HCT116 (cell line): Measurements from ENCODE around the gene MORC1. TPM values are rescaled to one million over a fixed set of nuclear protein-coding genes. Genes with fewer than 3 reads are reported as not detected.

Source experiments
- ATAC-seq: fragments of 200-7000 bp; cut with Tn5 transposase; 2 replicates; pipeline ENCODE4 v1.9.1; 2020; ENCODE audit warnings: mild to moderate bottlenecking, moderate library complexity
- BruUV-seq: library from RNA; stranded (reverse); fragments of 400-500 nt; replicated peaks from 2 replicates; lab custom pipeline; 2021; lab: Mats Ljungman, UMichigan
- CTCF ChIA-PET: fragments of 300-600 bp; sonication (Branson Sonifier 250); formaldehyde crosslinking; loops from one replicate; lab custom pipeline; 2021; ENCODE audit warnings: antibody characterized with exemption; lab: Charles Lee
- POLR2A ChIA-PET: fragments of 300-600, 350-600 bp; sonication (Branson Sonifier 250); formaldehyde crosslinking; loops from one replicate; lab custom pipeline; 2021; ENCODE audit warnings: antibody characterized with exemption; lab: Charles Lee
- RAD21 ChIA-PET, 2 experiments: fragments of 300-600 bp; sonication (Branson Sonifier 250); formaldehyde crosslinking; loops; one replicate each; lab custom pipeline; 2023; ENCODE audit warnings: low total read pairs in 2 of 2; ENCODE audit not compliant: uncharacterized antibody in 2 of 2, unreplicated experiment in 2 of 2, low non-redundant PET in 1 of 2; lab: Charles Lee
- DNase-seq: peaks from one replicate; pipeline ENCODE4 v3.0.0-alpha.2; 2010; ENCODE audit warnings: low read depth, low spot score
- H2AFZ ChIP-seq: fragments of 200-600 bp; shearing (Covaris generic), sonication (generic); 2 replicates; pipeline ENCODE4 v1.6.1; 2017; ENCODE audit warnings: low read depth, mixed run types, mixed read lengths, antibody characterized with exemption, low read length; ENCODE audit not compliant: poor library complexity, severe bottlenecking
- H3K27ac ChIP-seq: 2 replicates; pipeline ENCODE4 v1.5.1; 2012; ENCODE audit warnings: low read depth, low read length
- H3K27me3 ChIP-seq: fragments of 200-600 bp; sonication (generic); 2 replicates; pipeline ENCODE4 v1.6.1; 2016; ENCODE audit warnings: mixed run types, low read length, mixed read lengths; ENCODE audit not compliant: insufficient read depth
- H3K36me3 ChIP-seq, 2 experiments: fragments of 200-500 bp in 1 of 2; fragments of 200-600 bp in 1 of 2; sonication (Bioruptor generic) in 1 of 2; sonication (generic) in 1 of 2; 2 replicates each; pipeline versions ENCODE4 v1.5.1 to v1.6.1; 2014 to 2016; ENCODE audit warnings: low read length in 2 of 2, inconsistent platforms in 1 of 2, mixed read lengths in 1 of 2, mixed run types in 1 of 2; ENCODE audit not compliant: insufficient read depth in 2 of 2, control insufficient read depth in 1 of 2
- H3K4me1 ChIP-seq, 2 experiments: fragments of 200-600 bp in 1 of 2; sonication (generic) in 1 of 2; 2 replicates each; pipeline versions ENCODE4 v1.5.1 to v1.6.1; 2012 to 2017; ENCODE audit warnings: low read length in 2 of 2, inconsistent platforms in 1 of 2, mild to moderate bottlenecking in 1 of 2, mixed read lengths in 1 of 2, mixed run types in 1 of 2, moderate library complexity in 1 of 2; ENCODE audit not compliant: insufficient read depth in 2 of 2, control insufficient read depth in 1 of 2
- H3K4me2 ChIP-seq: fragments of 200-600 bp; sonication (generic); 2 replicates; pipeline ENCODE4 v1.6.1; 2017; ENCODE audit warnings: mixed run types, low read length, mixed read lengths
- H3K4me3 ChIP-seq, 2 experiments: fragments of 200-600 bp in 1 of 2; sonication (generic) in 1 of 2; replicated peaks in 1 of 2; 2 replicates each; pipeline ENCODE4 v1.5.1; 2011 to 2016; ENCODE audit warnings: low read length in 2 of 2, control low read depth in 1 of 2, low read depth in 1 of 2, mild to moderate bottlenecking in 1 of 2, mixed read lengths in 1 of 2, mixed run types in 1 of 2
- H3K79me2 ChIP-seq: fragments of 200-600 bp; sonication (generic); 2 replicates; pipeline ENCODE4 v1.6.1; 2017; ENCODE audit warnings: mild to moderate bottlenecking, mixed run types, low read length, moderate library complexity, mixed read lengths; ENCODE audit not compliant: insufficient read depth
- H3K9ac ChIP-seq: fragments of 200-600 bp; sonication (generic); 2 replicates; pipeline ENCODE4 v1.6.1; 2016; ENCODE audit warnings: low read length, mixed read lengths
- H3K9me2 ChIP-seq: fragments of 200-600 bp; sonication (generic), shearing (Covaris generic); 2 replicates; pipeline ENCODE4 v1.6.1; 2017; ENCODE audit warnings: mixed run types, mild to moderate bottlenecking, moderate library complexity; ENCODE audit not compliant: insufficient read depth
- H3K9me3 ChIP-seq, 2 experiments: fragments of 200-500 bp in 1 of 2; fragments of 200-600 bp in 1 of 2; sonication (Bioruptor generic) in 1 of 2; sonication (generic) in 1 of 2; 2 replicates each; pipeline ENCODE4 v1.6.1; 2014 to 2017; ENCODE audit warnings: low read length in 2 of 2, mixed read lengths in 2 of 2, inconsistent platforms in 1 of 2, low read depth in 1 of 2, mild to moderate bottlenecking in 1 of 2, mixed run types in 1 of 2, moderate library complexity in 1 of 2; ENCODE audit not compliant: control insufficient read depth in 1 of 2, insufficient read depth in 1 of 2
- H4K20me1 ChIP-seq: fragments of 200-600 bp; sonication (generic), shearing (Covaris generic); 2 replicates; pipeline ENCODE4 v1.6.1; 2017; ENCODE audit warnings: mixed run types, mild to moderate bottlenecking, moderate library complexity; ENCODE audit not compliant: insufficient read depth
- CBX3 ChIP-seq: IDR thresholded peaks from 2 replicates; pipeline ENCODE4 v1.6.1; 2012; ENCODE audit warnings: low read depth
- CTCF ChIP-seq, 3 experiments: fragments of 200-600 bp in 1 of 3; sonication (generic) in 1 of 3; IDR thresholded peaks in 2 of 3; conservative IDR thresholded peaks in 1 of 3; 2 replicates each; pipeline ENCODE4 v1.5.1; 2012 to 2017; ENCODE audit warnings: low read depth in 2 of 3, low read length in 2 of 3, antibody characterized with exemption in 1 of 3, borderline replicate concordance in 1 of 3, control low read depth in 1 of 3, mild to moderate bottlenecking in 1 of 3, mixed read lengths in 1 of 3, mixed run types in 1 of 3, moderate library complexity in 1 of 3; ENCODE audit not compliant: insufficient read depth in 1 of 3
- EGR1 ChIP-seq: IDR thresholded peaks from 2 replicates; pipeline ENCODE4 v1.6.1; 2012; ENCODE audit warnings: low read depth
- ELF1 ChIP-seq: IDR thresholded peaks from 2 replicates; pipeline ENCODE4 v1.6.1; 2012; ENCODE audit warnings: low read depth, borderline replicate concordance
- EZH2 ChIP-seq: fragments of 200-600 bp; sonication (generic); IDR thresholded peaks from 2 replicates; pipeline ENCODE4 v1.6.1; 2017; ENCODE audit warnings: antibody characterized with exemption, mixed run types
- EZH2phosphoT487 ChIP-seq: fragments of 200-600 bp; IDR thresholded peaks from 2 replicates; pipeline ENCODE4 v1.6.1; 2018; ENCODE audit warnings: antibody characterized with exemption, borderline replicate concordance
- JUND ChIP-seq: IDR thresholded peaks from 2 replicates; pipeline ENCODE4 v1.6.1; 2012
- POLR2AphosphoS5 ChIP-seq: IDR thresholded peaks from 2 replicates; pipeline ENCODE4 v1.6.1; 2011; ENCODE audit warnings: mild to moderate bottlenecking, low read depth, low read length, moderate library complexity
- SIN3A ChIP-seq: IDR thresholded peaks from 2 replicates; pipeline ENCODE4 v1.6.1; 2012; ENCODE audit warnings: low read depth
- ZBTB33 ChIP-seq: IDR thresholded peaks from 2 replicates; pipeline ENCODE4 v1.6.1; 2011; ENCODE audit warnings: mild to moderate bottlenecking, low read length, moderate library complexity; ENCODE audit not compliant: insufficient replicate concordance; ENCODE audit errors: extremely low read depth
- intact Hi-C: fragments of 100-400 bp; cut with micrococcal nuclease; formaldehyde crosslinking; loops from 2 replicates; pipeline ENCODE4 v1.10.0; 2022
- total RNA-seq: library from RNA; stranded (reverse); gene quantifications from one replicate; pipeline ENCODE4 v1.2.1, GENCODE V29; 2021; ENCODE audit not compliant: unreplicated experiment
- TF ChIP-seq, protein P1 (sequence below): IDR thresholded peaks from 2 replicates; pipeline ENCODE4 v1.6.1; 2012

Gene MORC1
- total RNA-seq, 1 experiment from 2014 or later: not detected

GRCh38 chr3:109137761-109138160, 19.8 kb upstream of the MORC1 start:
- no peak overlapping the region for H3K27ac ChIP-seq
- no peaks in the 10 kb centered on the region for H3K79me2 ChIP-seq
- DNase-seq (no peak), ATAC-seq (no peak)
- no peak overlapping the region for H2AFZ ChIP-seq
- H3K9me2 ChIP-seq: no peaks in the 10 kb centered on the region
- H3K9me3 ChIP-seq: no peaks in the 10 kb centered on the region
- POLR2A ChIA-PET: no interaction called here
- H3K4me3 ChIP-seq: no peak overlapping the region
- CTCF ChIA-PET: no interaction called here
- TF ChIP-seq ELF1 (no peak), EZH2phosphoT487 (no peak), CTCF (IDR thresholded peaks at IDR 0.05 in 2 of 3, conservative IDR thresholded peaks at IDR 0.05 in 1 of 3; ENCODE audit: borderline replicate concordance in 1 of 3, insufficient read depth in 1 of 3, low read depth in 2 of 3, low read length in 2 of 3) (no peak), EGR1 (no peak), POLR2AphosphoS5 (no peak), SIN3A (no peak), CBX3 (no peak), ZBTB33 (no peak), EZH2 (no peak), JUND (no peak)
- TF ChIP-seq, protein P1, sequence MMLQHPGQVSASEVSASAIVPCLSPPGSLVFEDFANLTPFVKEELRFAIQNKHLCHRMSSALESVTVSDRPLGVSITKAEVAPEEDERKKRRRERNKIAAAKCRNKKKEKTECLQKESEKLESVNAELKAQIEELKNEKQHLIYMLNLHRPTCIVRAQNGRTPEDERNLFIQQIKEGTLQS: no peak
- no TSS peak for BruUV-seq
- intact Hi-C loops: no loop called here
- H3K36me3 ChIP-seq: no peaks in the 10 kb centered on the region
- no peaks in the 10 kb centered on the region for H3K4me1 ChIP-seq
- no peak overlapping the region for H3K4me2 ChIP-seq
- H3K9ac ChIP-seq: no peak overlapping the region
- H4K20me1 ChIP-seq: no peaks in the 10 kb centered on the region
- H3K27me3 ChIP-seq: no peaks in the 10 kb centered on the region
- RAD21 ChIA-PET: no interaction called here
